ENCODE data around the gene SF3B6. TPM values are rescaled to one million over a fixed set of nuclear protein-coding genes. Genes with fewer than 3 reads are reported as not detected.
A peak's percentile ranks its signal among the peaks of the same experiment; 100 is the strongest.

The SF3B6 gene
- total and polyA plus RNA-seq, 9 of the 15 experiments (the other 6 are each of a cell fraction or from before 2014, with no cell fraction given): 146 to 591 (median 295) TPM

DNA sequence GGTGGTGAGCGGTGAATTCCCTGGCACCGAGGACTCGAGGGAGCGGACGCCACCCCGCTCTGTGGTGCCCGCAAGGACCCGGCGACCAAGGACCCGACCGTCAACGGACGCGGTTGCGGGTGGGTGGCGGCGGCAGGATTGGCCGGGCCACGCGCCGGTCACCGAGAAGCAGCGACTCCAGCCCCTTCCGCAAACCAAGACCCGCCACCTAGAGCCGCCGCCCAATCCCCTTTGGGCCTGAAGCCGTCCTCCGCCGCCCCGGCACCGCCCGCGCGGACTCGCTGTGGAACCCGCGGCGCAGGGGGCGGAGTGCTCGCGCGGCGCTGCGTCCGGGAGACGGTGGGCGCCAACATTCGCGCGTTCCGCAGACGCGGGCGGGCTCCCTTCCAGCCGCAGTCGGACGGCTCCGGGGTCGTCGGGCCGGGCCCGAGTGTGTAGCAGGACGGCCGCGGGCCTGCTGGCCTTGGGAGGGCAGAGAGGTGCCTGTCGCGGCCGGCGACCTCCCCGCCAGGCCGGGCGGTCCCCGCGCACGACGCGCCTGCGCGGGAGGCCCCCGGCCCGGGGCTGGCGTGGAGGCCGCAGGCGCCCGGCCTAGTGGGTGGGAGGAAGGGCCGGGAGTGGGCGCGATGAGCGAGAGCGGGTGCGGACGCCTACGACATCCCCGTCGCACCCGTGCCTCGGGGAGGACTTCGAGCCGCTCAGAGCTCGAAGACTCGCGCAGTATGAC lies 47.2 kb upstream of the SF3B6 start, which contains the start of the genes FAM228B and PFN4 (continued):
- TF ChIP-seq REST (IDR thresholded peaks at IDR 0.05; ENCODE audit: borderline replicate concordance): 0 out of 2 replicates have a peak, but pooled peaks have one; percentile 8
- peak; percentile 64; the same call in 1 of the 2 replicates for TF ChIP-seq REST (CRISPR knock-in tag; IDR thresholded peaks at IDR 0.05; ENCODE audit: low read depth)
- TF ChIP-seq HDAC6 (IDR thresholded peaks at IDR 0.05; ENCODE audit: low read depth, low read length): no peak
- TF ChIP-seq ESRRA (IDR thresholded peaks at IDR 0.05; ENCODE audit: borderline replicate concordance, low read depth): no peak; the same call in 1 of the 2 replicates
- TF ChIP-seq NFE2 (IDR thresholded peaks at IDR 0.05; ENCODE audit: low read depth): no peak
- TF ChIP-seq ZBTB40 (IDR thresholded peaks at IDR 0.05): peak; percentile 58; the same call in 1 of the 2 replicates
- TF ChIP-seq ZBTB40 (CRISPR knock-in tag; IDR thresholded peaks at IDR 0.05): no peak
- TF ChIP-seq ZC3H8 (IDR thresholded peaks at IDR 0.05): no peak
- no peak for TF ChIP-seq NELFE (IDR thresholded peaks at IDR 0.05; ENCODE audit: insufficient read depth, insufficient read length)
- no peak for TF ChIP-seq WHSC1 (IDR thresholded peaks at IDR 0.05; ENCODE audit: low read length)

Measured in K562 (cell line).